Dedifferentiated amniotic fluid mesenchymal stem cell (primary cell): ENCODE data around the gene GATA6.
"Not testable (repeated sequence)": the region's sequence is repeated elsewhere in the genome, so short reads cannot be mapped to it uniquely, and the experiment has no call there.

ENCODE experiments used
- DNase-seq: peaks from one replicate; pipeline ENCODE4 v3.0.0-alpha.2; 2016; ENCODE audit errors: extremely low spot score

The GATA6 gene

GRCh38 chr18:22182884-22183697 lies 13.7 kb downstream of the GATA6 start:
- no peak for DNase-seq

GRCh38 chr18:22183698-22184170 lies 14.3 kb downstream of the GATA6 start:
- DNase-seq, result no peak

GRCh38 chr18:22184573-22184972 lies 15.2 kb downstream of the GATA6 start:
- DNase-seq, result not testable (repeated sequence)

- no peak for DNase-seq
Observed at GRCh38 chr18:22185273-22185672, 15.9 kb downstream of the GATA6 start.

- DNase-seq, result no peak
Observed at GRCh38 chr18:22185771-22186386, 16.5 kb downstream of the GATA6 start.

GRCh38 chr18:22186484-22186971 lies 17.1 kb downstream of the GATA6 start:
- DNase-seq, result no peak

- DNase-seq, result no peak
Observed at GRCh38 chr18:22188559-22189267, 19.3 kb downstream of the GATA6 start.

GRCh38 chr18:22189449-22190166 lies 20.2 kb downstream of the GATA6 start:
- no peak for DNase-seq

- no peak for DNase-seq
Observed at GRCh38 chr18:22191346-22191695, 21.9 kb downstream of the GATA6 start.

- DNase-seq, result no peak
Observed at GRCh38 chr18:22191923-22192322, 22.5 kb downstream of the GATA6 start.

- DNase-seq, result no peak
Observed at GRCh38 chr18:22193466-22193865, 24.1 kb downstream of the GATA6 start.

GRCh38 chr18:22194151-22194598 lies 24.8 kb downstream of the GATA6 start:
- DNase-seq, result no peak

GRCh38 chr18:22195052-22195451 lies 25.7 kb downstream of the GATA6 start:
- DNase-seq, result no peak

GRCh38 chr18:22196943-22197342 lies 27.6 kb downstream of the GATA6 start:
- DNase-seq, result not testable (repeated sequence)

- DNase-seq, result no peak
Observed at GRCh38 chr18:22197668-22198067, 28.3 kb downstream of the GATA6 start.

- no peak for DNase-seq
Observed at GRCh38 chr18:22198163-22198562, 28.8 kb downstream of the GATA6 start.

GRCh38 chr18:22199005-22199404 lies 29.6 kb downstream of the GATA6 start:
- DNase-seq, result no peak

GRCh38 chr18:22200611-22201225 lies 31.3 kb downstream of the GATA6 start:
- no peak for DNase-seq

GRCh38 chr18:22203035-22203434 lies 33.6 kb downstream of the GATA6 start:
- DNase-seq, result no peak

- DNase-seq, result no peak
Observed at GRCh38 chr18:22203536-22204213, 34.3 kb downstream of the GATA6 start.

- DNase-seq, result no peak
Observed at GRCh38 chr18:22204214-22204536, 34.8 kb downstream of the GATA6 start.
